HG03175 (cell line): ENCODE measurements around the gene LRRC61.
A peak's percentile ranks its signal among the peaks of the same experiment; 100 is the strongest.

Experiments used
- ATAC-seq: cut with Tn5 transposase; IDR thresholded peaks from one replicate; pipeline ENCODE4 v1.9.1; 2021; ENCODE audit warnings: mild to moderate bottlenecking, moderate library complexity; ENCODE audit not compliant: unreplicated experiment

LRRC61 gene

DNA sequence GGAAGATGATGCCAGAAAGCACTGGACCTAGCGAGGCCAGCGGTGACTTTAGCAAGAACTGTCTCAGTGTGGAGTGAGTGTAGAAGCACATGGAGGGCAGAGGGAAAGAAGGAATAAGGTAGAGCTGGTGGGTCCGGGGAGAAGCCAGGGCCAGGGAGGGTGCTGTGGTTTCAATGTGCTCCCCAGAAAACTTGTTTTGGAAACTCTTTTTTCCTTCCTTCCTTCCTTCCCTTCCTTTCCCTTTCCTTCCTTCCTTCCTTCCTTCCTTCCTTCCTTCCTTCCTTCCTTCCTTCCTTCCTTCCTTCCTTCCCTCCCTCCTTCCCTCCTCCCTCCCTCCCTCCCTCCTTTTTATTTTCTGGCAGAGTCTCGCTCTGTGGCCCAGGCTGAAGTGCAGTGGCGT, 23.8 kb downstream of the LRRC61 start:
- ATAC-seq: no peak

DNA sequence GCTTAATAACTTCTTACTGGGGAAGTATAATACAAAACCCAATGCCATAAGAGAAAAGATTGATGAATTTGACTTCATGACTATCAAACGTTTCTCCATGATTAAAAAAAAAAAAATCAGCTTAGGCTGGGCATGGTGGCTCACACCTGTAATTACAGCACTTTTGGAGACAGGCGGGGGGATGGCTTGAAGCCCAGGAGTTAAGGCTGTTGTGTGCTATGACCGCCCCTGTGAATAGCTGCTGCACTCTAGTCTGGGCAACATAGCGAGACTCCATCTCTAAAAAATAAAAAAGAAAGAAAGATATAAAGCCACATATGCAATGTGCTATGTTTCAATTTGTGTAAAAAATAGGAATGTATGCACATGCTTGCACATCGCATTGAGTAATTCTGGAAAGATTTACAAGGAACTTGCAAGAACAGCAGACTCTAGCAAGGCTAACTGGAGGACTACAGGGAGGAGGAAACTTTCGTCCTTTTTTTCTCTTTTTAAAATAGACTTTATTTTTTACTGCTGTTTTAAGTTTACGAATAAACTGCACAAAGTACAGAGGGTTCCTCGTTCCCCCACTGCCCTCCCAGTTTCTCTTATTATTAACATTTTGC, 28.5 kb downstream of the LRRC61 start:
- ATAC-seq: no peak

- ATAC-seq: no peak
Measured at GRCh38 chr7:150355666-150356059, 32.5 kb downstream of the LRRC61 start.

DNA sequence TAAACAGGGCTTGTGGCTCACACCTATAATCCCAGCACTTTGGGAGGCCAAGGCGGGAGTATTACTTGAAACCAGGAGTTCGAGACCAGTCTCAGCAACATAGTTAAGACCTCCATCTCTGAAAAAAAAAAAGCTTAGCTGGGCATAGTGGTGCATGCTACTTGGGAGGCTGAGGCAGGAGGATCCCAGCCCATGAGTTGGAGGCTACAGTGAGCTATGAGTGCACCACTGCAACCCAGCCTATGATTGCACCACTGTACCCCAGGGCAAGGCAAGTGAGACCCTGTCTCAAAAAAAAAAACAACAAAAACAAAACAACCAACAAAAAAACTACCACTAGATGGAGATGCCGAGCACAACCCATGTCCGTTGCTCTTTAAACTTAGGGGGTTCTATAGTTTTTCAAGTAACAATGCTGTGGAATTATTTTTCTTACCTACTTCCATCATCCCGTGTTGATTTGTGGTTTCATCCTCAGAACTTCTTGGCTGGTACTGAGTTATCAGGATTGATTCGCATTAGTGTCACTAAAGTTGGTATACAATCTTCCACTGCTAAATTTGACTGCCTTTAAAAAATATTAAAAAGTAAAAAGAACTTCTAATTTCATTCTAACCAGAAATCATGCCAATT, 33.2 kb downstream of the LRRC61 start:
- ATAC-seq: no peak

GRCh38 chr7:150357270-150357669, 34.1 kb downstream of the LRRC61 start:
- ATAC-seq: peak; percentile 62

- no peak for ATAC-seq
Measured at GRCh38 chr7:150357771-150358427, 34.7 kb downstream of the LRRC61 start.

DNA sequence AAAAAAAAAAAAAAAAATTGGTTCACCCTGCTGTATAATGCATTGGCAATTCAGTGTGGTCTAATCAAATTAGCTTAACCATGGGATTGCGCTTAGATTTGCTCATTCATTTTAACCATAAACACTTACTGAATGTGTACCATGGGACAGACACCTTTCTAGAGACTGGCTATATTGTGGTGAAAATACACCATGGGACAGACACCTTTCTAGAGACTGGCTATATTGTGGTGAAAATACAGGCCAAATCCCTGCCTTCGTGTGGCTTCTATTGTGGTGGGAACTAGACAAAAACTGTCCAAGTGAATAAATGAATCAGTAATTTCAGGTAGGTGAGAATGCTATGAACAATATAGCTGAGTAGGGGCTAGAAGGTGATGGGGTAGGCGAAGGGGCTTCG, 35.3 kb downstream of the LRRC61 start:
- no peak for ATAC-seq

GRCh38 chr7:150358988-150359621, 36.0 kb downstream of the LRRC61 start:
- ATAC-seq: no peak

DNA sequence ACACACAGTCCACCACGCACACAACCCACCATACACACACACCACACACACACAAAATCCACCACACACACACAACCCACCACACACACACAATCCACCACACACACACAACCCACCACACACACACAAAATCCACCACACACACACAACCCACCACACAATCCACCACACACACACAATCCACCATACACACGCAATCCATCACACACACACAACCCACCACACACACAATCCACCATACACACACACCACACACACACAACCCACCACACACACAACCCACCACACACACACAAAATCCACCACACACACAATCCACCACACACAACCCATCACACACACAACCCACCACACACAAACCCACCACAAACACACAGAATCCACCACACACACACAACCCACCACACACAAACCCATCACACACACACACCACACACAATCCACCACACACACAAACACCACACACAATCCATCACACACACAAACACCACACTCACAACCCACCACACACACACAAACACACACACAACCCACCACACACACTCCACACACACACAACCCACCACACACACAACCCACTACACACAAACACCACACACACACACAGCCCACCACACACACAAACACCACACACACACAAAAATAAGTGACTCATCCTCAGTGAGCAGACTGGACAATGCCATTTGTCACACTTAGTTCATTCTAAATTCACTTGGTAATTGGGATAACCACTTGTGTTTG, 36.6 kb downstream of the LRRC61 start:
- ATAC-seq: no peak

DNA sequence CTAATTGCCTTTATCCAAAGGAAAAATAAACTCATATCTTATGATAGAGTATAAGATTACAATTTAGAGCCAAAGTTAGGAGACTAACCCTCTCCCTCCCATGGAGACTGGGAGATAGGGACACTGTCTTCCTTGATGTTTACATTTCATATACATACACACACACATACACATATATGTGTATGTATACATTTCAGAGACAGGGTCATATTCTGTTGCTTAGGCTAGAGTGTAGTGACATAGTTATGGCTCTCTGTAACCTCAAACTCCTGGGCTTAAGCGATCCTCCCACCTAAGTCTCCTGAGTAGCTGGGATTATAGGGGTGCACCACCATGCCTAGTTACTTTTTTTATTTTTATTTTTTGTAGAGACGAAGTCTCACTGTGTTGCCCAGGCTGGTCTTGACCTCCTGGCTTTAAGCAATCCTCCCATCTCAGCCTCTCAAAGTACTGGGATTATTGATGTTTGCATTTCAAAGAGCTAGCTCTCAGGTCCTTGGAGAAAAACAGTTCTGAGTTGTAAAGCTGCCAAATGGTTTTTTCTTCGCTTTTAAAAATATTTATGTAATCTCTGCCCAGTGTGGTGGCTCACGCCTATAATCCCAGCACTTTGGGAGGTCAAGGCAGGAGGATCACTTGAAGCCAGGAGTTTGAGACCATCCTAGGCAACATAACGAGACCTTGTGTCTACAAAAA, 37.4 kb downstream of the LRRC61 start:
- no peak for ATAC-seq

DNA sequence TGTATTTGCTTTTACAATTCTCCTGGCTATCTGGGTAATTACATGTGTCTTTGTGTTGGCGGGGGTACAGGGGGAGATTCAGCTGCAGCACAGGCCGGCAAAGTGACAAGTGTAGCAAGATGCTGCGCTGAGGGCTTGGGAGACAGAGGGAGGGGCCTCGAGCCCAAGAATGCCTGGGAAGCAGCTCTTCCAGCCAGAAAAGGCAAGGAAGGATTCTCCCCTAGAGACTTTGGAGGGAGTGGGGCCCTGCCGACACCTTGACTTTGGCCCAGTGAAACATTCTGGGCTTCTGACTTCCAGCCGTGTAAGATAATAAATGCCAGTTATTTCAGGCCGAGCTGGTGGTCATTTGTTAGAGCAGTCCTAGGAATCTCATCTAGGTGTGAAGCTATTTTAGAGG, 38.2 kb downstream of the LRRC61 start:
- ATAC-seq: no peak

DNA sequence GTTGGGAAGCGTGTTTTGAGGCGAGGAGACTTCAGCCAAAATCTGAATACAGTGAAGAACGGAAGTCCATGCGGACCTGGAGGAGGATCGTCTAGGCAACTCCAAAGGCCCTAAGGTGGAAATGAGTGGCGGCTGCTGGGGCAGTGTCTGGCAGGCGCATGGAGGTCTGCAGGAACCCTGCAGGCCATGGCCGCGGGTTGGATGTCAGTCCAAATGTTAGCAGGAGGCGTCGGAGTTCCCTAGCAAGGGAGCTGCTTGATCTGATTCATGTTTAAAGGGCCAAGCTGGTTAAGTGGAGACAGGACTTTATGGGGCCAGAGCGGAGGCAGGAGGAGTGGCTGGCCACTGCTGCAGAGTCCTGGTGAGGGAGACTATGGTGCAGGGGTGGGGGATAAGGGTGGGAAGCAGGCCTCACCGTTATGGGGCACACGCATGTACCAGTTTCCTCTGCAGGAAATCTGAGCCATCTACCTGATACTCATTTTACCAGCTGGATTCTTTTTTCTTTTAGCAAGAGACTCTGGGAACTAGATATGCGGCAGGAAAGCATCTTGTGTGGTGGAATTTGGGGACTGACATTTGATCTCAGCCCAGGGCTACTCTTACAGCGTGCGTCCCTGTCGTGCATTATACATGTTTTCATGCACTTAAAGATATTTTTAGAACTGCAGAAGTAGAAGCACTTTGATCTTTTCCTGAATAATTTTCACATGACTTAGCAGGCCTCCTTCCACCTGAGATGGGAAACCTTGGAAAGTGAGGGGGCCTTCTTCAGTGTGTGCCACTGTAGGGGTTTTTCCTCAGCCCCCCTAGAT, 38.9 kb downstream of the LRRC61 start:
- ATAC-seq: no peak

- ATAC-seq: no peak
Measured at GRCh38 chr7:150363370-150363769, 40.2 kb downstream of the LRRC61 start.

DNA sequence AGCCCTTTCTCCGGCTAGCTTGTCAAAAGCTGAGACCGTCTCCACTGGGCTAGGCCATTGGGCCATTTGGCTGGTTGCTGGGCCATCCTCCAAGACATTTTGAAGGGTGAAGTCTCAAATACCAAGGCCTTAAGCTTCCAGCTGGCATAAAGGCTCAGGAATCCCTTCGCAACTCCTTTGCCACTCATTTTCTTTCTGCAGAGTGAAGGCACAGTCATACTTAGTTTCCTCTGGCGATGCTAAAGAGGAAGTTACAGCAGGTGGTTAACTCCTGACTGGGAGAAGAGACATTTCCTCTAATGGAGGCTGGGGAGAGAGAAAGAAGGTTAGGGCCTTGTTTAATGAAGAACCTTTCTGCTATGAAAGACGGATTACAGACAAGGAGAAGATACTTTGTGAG, 40.7 kb downstream of the LRRC61 start:
- peak; percentile 29 for ATAC-seq

DNA sequence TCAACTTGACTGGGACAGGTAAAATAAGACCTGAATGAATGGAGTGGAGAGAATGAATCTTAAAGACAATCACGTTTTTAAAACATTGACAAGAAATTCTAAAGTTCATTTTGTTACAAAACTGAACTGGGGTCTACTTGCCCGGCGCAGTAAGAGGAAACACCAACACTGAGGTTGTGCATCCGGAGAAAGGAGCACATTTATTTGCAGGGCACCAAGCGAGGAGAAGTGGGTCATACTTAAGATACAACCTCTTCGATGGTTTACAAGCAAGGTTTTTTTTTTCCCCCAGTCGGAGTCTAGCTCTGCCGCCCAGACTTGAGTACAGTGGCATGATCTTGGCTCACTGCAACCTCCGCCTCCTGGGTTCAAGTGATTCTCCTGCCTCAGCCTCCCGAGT, 42.0 kb downstream of the LRRC61 start:
- ATAC-seq: no peak

DNA sequence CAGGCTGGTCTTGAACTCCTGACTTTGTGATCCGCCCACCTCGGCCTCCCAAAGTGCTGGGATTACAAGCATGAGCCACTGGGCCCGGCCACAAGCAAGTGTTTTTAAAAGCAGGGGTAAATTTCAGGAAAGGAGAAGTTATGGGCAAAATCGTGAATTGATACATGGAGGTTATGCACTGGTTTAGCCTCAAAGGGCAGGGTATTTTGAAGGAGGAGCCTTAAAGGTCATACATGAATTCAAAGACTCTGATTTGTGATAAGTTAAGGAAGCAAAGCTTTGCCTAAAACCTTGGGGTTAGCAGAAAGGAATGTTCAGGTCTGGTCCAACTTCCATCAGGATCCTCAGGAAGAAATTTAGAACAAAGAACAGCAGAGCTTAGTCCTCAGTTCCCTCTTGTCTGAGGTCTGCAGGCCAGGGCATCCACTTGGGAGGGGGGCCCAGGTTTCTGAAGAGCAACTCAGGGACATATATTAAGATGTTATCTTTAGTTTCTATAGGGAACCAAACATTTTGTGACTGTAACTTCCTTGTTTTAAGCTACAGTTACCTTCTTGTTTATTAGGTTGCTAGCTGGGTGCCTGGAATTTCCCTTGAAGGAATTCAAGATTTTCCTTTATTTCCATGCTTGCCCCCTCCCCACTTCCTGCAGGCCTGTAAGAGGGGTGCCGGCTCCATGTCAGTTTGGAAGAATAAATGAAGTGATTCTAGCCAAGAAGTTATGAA, 42.7 kb downstream of the LRRC61 start:
- no peak for ATAC-seq

DNA sequence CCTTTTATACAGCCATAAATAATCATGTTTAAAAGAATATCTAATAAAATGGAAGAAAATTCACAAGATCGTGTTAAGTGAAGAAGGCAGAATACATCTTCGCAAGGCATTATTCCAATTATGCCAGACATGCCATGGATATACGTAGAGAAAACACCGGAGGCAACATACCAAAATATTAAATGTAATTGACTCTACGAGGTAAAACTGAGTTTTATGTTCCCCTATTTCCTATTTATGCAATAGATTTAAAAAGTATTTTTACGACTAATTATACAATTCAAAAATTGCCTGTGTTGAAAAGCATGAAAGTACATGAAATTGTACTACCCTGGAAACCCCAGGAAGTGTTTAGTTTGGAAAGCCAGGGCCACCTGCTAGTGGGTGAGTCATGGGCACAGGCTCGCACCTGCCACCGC, 44.5 kb downstream of the LRRC61 start:
- ATAC-seq: no peak

DNA sequence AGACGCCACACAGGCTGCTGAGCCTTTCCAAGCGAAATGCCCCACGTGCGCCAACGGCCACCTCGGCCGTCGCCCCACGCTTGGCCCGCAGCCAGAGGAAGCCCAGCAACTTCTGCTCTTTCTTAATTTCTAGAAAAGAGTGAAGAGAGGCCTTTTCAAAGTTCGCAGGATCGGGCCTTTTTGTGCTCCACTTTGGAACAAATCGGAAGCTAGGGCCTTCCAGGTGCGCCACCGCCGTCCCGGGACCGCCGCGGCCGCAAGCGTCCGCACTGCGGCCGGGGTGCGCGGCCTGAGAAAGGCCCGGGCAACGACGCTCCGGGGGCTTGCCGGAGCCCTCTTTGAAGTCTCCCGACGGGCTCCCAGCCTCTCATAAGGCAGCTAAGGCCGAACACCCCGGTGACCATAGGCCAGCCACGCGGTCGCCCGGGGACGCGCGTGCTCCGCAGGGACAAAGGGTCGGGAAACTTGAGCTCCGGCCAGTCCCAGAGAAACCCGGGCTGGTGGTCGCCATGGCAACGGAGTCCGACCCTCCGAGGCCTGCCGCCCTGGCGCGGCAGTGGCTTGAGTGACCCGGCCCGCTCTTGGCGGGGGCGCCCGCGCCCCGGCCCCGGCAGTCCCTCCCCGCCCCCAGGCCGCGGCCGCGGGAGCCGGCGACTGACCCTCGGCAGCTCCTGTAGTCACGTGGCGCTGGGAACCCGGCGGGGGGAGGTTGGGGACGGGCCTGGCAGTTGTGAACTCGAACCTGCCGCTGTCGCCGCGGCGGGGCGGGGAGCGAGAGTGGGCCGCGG, 45.1 kb downstream of the LRRC61 start, which contains the start of gene REPIN1:
Gene REPIN1 (plus strand): TSS at position 727 of the 788 bp plus-strand sequence. CDS start 890 bp downstream, outside the sequence.
- peak; percentile 56 for ATAC-seq
